Activated CD4-positive, CD25-positive, alpha-beta regulatory T cell treated with anti-CD3 and anti-CD28 coated beads, Interleukin-2, amount 50 U/mL, for 16 hours (primary cell): ENCODE data around the gene ZNF213.

Experiments
- DNase-seq: peaks from one replicate; pipeline ENCODE4 v3.0.0-alpha.2; 2020; ENCODE audit warnings: low read depth, low spot score

The ZNF213 gene

GRCh38 chr16:3101018-3101840, 33.6 kb upstream of the ZNF213 start:
- no peak for DNase-seq

- DNase-seq, result no peak
These were observed 32.9 kb upstream of the ZNF213 start for GRCh38 chr16:3101841-3102470.

- peak; percentile 73 for DNase-seq
These were observed 28.5 kb upstream of the ZNF213 start for GRCh38 chr16:3106205-3106928.

GRCh38 chr16:3112058-3112880, 22.6 kb upstream of the ZNF213 start, which contains the start of gene ZNF205:
ZNF205 (plus strand) TSS chr16:3112586; CDS start chr16:3113431, 845 bp downstream.
- DNase-seq, result no peak

- no peak for DNase-seq
These were observed 21.8 kb upstream of the ZNF213 start for GRCh38 chr16:3112881-3113574.

GRCh38 chr16:3113765-3114479, 20.9 kb upstream of the ZNF213 start:
- DNase-seq, result no peak

GRCh38 chr16:3115003-3115402, 19.8 kb upstream of the ZNF213 start:
- no peak for DNase-seq

GRCh38 chr16:3115561-3115960, 19.3 kb upstream of the ZNF213 start:
- no peak for DNase-seq

- no peak for DNase-seq
These were observed 16.5 kb upstream of the ZNF213 start for GRCh38 chr16:3118204-3118790.

- no peak for DNase-seq
These were observed 16.0 kb upstream of the ZNF213 start for GRCh38 chr16:3118846-3119245.

- DNase-seq, result no peak
These were observed 15.5 kb upstream of the ZNF213 start for GRCh38 chr16:3119286-3119685.

- DNase-seq, result no peak
These were observed 15.0 kb upstream of the ZNF213 start for GRCh38 chr16:3119701-3120408.

- DNase-seq, result no peak
These were observed 14.4 kb upstream of the ZNF213 start for GRCh38 chr16:3120435-3120834.

GRCh38 chr16:3121851-3122467, 12.9 kb upstream of the ZNF213 start:
- no peak for DNase-seq

- no peak for DNase-seq
These were observed 11.8 kb upstream of the ZNF213 start for GRCh38 chr16:3122926-3123570.

GRCh38 chr16:3123986-3124886, 10.6 kb upstream of the ZNF213 start:
- peak; percentile 94 for DNase-seq

GRCh38 chr16:3127745-3128144, 7.1 kb upstream of the ZNF213 start:
- no peak for DNase-seq
